Measurements from ENCODE around the gene LRRN3. TPM values are rescaled to one million over a fixed set of nuclear protein-coding genes. Genes with fewer than 3 reads are reported as not detected.

Gene LRRN3
- total RNA-seq, 1 experiment from 2014 or later, result not detected

DNA sequence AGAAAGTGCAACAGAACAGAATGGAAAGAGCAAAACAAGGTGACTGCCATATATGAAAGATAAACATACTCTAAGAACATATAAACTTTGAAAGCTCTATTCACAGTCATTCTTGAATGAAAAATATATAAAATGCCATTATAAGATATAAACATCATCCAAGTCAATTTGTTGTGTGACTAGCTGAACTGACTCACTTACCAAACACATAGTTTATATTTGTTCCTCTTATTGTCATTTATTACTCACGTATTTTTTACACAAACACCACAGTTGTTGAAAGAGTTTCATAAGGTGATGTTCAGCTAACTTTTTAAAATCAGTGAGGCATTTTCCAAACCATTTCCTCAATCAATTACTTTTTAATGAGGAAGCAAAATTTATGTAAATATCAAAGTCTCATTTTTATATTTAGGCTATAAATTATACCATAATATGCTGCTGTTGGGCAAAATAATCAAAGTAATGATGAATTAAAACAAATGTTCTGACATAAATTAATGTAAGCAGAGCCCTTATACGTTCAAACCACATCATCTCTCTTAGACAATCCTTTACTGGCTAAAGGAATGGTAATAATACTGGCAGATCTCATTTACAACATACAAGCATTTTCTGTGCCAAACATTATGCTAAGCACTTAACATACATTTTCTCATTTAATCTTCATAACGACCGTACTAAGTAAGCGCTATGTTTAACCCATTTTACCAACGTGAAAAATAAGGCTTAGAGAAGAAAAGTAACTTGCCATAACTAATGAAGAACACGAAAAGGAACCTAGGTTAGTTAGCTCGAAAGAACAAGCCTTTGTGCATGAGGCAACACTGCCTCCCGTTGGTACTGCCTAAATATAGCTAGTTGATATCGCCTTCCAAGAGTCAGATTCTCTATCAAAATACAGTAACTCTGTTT lies 7.3 kb downstream of the LRRN3 start:
- TF ChIP-seq, protein P1, sequence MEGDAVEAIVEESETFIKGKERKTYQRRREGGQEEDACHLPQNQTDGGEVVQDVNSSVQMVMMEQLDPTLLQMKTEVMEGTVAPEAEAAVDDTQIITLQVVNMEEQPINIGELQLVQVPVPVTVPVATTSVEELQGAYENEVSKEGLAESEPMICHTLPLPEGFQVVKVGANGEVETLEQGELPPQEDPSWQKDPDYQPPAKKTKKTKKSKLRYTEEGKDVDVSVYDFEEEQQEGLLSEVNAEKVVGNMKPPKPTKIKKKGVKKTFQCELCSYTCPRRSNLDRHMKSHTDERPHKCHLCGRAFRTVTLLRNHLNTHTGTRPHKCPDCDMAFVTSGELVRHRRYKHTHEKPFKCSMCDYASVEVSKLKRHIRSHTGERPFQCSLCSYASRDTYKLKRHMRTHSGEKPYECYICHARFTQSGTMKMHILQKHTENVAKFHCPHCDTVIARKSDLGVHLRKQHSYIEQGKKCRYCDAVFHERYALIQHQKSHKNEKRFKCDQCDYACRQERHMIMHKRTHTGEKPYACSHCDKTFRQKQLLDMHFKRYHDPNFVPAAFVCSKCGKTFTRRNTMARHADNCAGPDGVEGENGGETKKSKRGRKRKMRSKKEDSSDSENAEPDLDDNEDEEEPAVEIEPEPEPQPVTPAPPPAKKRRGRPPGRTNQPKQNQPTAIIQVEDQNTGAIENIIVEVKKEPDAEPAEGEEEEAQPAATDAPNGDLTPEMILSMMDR (conservative IDR thresholded peaks at IDR 0.05), result peak; percentile 50
- TF ChIP-seq EZH2 (IDR thresholded peaks at IDR 0.05; ENCODE audit: low read depth), result no peak
- H3K4me3 ChIP-seq, result no peak overlapping the region
- H2AFZ ChIP-seq, result no peak overlapping the region
- DNase-seq, result no peak
- no peaks in the 10 kb centered on the region for H3K4me1 ChIP-seq (replicated peaks; ENCODE audit: insufficient read depth)
- H3K27me3 ChIP-seq (ENCODE audit: insufficient read depth, low read depth), result no peaks in the 10 kb centered on the region
- no peaks in the 10 kb centered on the region for H3K79me2 ChIP-seq (ENCODE audit: low read depth)
- CTCF ChIA-PET, result no interaction called here
- no peaks in the 10 kb centered on the region for H3K36me3 ChIP-seq (ENCODE audit: low read depth)
- no TSS peak for BruUV-seq (replicated peaks)
- intact Hi-C loops (cut with micrococcal nuclease; ENCODE audit: unreplicated experiment), result loop anchor here (10.0 kb wide), 1 partner anchor 1253 kb away; no protein-coding TSS in a partner anchor
- H3K4me2 ChIP-seq, result no peak overlapping the region
- no peaks in the 10 kb centered on the region for H4K20me1 ChIP-seq (ENCODE audit: insufficient read depth)
- H3K27ac ChIP-seq, result no peak overlapping the region
- H3F3A ChIP-seq (ENCODE audit: insufficient read depth, low read depth), result no peaks in the 10 kb centered on the region
- no peaks in the 10 kb centered on the region for H3K9me2 ChIP-seq (ENCODE audit: insufficient read depth)
- no peaks in the 10 kb centered on the region for H3K9me3 ChIP-seq (ENCODE audit: insufficient read depth, low read depth)
- POLR2A ChIA-PET (ENCODE audit: unreplicated experiment), result interaction anchor here (0.6 kb wide), 1 partner anchor 1019 kb away, joined by 6 read pairs; no protein-coding TSS in a partner anchor

DNA sequence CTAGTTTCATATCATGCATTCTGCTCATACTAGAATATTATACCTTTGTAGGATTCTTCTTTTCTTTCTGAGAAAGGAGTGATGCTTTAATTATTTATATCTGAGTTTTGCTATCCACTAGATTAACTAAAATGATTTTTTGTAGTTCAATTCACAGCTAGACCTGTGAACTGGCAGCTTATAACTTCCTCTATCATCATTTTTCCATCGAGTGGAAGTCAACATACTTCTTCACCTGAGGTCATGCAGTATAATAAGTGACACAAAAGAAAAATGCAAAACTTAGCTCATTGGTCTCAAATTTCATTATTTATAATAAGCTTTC lies 8.0 kb downstream of the LRRN3 start:
- Histone ChIP-seq H3K4me3 (no peak overlapping the region), H3K4me2 (no peak overlapping the region), H3K36me3 (ENCODE audit: low read depth) (no peaks in the 10 kb centered on the region), H2AFZ (no peak overlapping the region), H3K9me3 (ENCODE audit: insufficient read depth, low read depth) (no peaks in the 10 kb centered on the region), H3F3A (ENCODE audit: insufficient read depth, low read depth) (no peaks in the 10 kb centered on the region), H3K9me2 (ENCODE audit: insufficient read depth) (no peaks in the 10 kb centered on the region), H3K27ac (no peak overlapping the region), H4K20me1 (ENCODE audit: insufficient read depth) (no peaks in the 10 kb centered on the region), H3K4me1 (replicated peaks; ENCODE audit: insufficient read depth) (no peaks in the 10 kb centered on the region), H3K27me3 (ENCODE audit: insufficient read depth, low read depth) (no peaks in the 10 kb centered on the region), H3K79me2 (ENCODE audit: low read depth) (no peaks in the 10 kb centered on the region)
- BruUV-seq (replicated peaks), result no TSS peak
- ChIA-PET POLR2A (ENCODE audit: unreplicated experiment) (no interaction called here), CTCF (no interaction called here)
- TF ChIP-seq, protein P1 (conservative IDR thresholded peaks at IDR 0.05), result no peak
- TF ChIP-seq EZH2 (IDR thresholded peaks at IDR 0.05; ENCODE audit: low read depth), result no peak
- no peak for DNase-seq
- intact Hi-C loops (cut with micrococcal nuclease; ENCODE audit: unreplicated experiment), result loop anchor here (10.0 kb wide), 1 partner anchor 1254 kb away; no protein-coding TSS in a partner anchor

DNA sequence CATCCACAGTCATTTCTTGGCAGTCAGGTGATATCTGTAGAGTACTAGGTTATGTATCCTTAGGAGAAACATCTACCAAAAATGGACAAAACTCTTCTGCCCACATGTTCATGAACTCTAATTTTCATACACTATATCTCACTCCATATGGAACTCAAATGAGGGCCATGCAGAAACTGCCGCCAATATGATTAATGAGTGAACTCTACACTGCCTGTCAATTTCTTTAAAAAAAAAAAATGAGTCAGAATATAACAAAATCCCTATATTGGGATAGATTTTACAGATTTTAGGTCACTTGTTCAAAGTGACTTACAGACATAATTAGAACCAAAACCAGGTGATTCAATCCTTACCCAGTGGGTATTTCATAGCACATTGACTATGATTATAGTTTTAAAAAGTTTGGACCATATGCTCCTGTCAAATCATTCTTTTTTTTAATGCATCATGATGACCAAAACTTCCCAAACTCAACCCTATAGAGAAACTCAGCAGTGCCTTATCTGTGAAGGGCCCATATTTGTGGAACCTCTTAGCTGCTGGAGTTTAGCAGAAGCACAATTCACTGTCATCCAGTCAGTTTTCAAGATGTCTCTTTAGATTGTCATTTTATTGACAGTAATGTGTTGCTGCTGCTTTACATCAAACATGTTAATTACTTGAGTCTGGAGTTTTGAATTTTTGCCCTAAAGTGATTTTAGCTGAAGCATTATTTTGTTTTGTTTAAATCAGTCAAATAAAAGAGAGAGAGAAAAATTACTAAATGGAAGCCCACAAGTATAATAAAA lies 11.1 kb downstream of the LRRN3 start:
- Histone ChIP-seq H3K79me2 (ENCODE audit: low read depth) (no peaks in the 10 kb centered on the region), H4K20me1 (ENCODE audit: insufficient read depth) (no peaks in the 10 kb centered on the region), H3K9me2 (ENCODE audit: insufficient read depth) (0 out of 2 replicates have a peak, but pooled peaks cover 8% of the 10 kb centered on the region), H3K27ac (no peak overlapping the region), H3K4me3 (no peak overlapping the region), H3F3A (ENCODE audit: insufficient read depth, low read depth) (no peaks in the 10 kb centered on the region), H3K4me1 (replicated peaks; ENCODE audit: insufficient read depth) (no peaks in the 10 kb centered on the region), H2AFZ (no peak overlapping the region), H3K36me3 (ENCODE audit: low read depth) (no peaks in the 10 kb centered on the region), H3K9me3 (ENCODE audit: insufficient read depth, low read depth) (no peaks in the 10 kb centered on the region), H3K4me2 (no peak overlapping the region), H3K27me3 (ENCODE audit: insufficient read depth, low read depth) (no peaks in the 10 kb centered on the region)
- no peak for DNase-seq
- intact Hi-C loops (cut with micrococcal nuclease; ENCODE audit: unreplicated experiment), result no loop called here
- no TSS peak for BruUV-seq (replicated peaks)
- POLR2A ChIA-PET (ENCODE audit: unreplicated experiment), result no interaction called here
- CTCF ChIA-PET, result no interaction called here
- TF ChIP-seq EZH2 (IDR thresholded peaks at IDR 0.05; ENCODE audit: low read depth), result no peak
- TF ChIP-seq, protein P1 (conservative IDR thresholded peaks at IDR 0.05), result no peak

Data from PC-9 (cell line).